Measurements from ENCODE around the gene RPTOR.

DNA sequence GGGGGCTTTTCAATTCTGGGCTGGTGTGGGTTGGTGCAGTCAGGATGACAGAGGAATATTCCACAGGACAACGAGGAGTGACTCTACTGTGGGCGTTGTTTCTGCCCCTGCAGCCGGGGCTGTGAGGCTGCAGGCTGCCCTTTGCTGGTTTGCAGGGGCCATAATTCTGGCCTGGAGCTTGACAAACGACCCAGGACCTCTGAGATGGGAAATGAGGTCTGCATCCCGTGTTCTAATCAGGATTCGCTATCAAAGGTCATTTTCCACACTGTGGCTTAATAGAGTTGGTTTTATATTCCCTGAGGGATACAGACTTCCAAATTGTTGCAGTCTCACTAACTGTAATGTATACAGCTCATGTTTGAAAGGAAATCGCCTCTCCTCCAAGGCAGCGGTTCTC is 180.9 kb downstream of the RPTOR start:
- TF ChIP-seq, protein P1, sequence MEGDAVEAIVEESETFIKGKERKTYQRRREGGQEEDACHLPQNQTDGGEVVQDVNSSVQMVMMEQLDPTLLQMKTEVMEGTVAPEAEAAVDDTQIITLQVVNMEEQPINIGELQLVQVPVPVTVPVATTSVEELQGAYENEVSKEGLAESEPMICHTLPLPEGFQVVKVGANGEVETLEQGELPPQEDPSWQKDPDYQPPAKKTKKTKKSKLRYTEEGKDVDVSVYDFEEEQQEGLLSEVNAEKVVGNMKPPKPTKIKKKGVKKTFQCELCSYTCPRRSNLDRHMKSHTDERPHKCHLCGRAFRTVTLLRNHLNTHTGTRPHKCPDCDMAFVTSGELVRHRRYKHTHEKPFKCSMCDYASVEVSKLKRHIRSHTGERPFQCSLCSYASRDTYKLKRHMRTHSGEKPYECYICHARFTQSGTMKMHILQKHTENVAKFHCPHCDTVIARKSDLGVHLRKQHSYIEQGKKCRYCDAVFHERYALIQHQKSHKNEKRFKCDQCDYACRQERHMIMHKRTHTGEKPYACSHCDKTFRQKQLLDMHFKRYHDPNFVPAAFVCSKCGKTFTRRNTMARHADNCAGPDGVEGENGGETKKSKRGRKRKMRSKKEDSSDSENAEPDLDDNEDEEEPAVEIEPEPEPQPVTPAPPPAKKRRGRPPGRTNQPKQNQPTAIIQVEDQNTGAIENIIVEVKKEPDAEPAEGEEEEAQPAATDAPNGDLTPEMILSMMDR (IDR thresholded peaks at IDR 0.05; ENCODE audit: borderline replicate concordance, extremely low read depth, low read length, poor library complexity, severe bottlenecking), result no peak
- TF ChIP-seq EZH2 (IDR thresholded peaks at IDR 0.05; ENCODE audit: borderline replicate concordance, low read depth, low read length, severe bottlenecking), result no peak
